GM18502 (cell line): ENCODE data around the gene IMMP2L.

ENCODE experiments used
- ATAC-seq: cut with Tn5 transposase; IDR thresholded peaks from one replicate; pipeline ENCODE4 v1.9.1; 2021; ENCODE audit warnings: mild to moderate bottlenecking; ENCODE audit not compliant: unreplicated experiment, poor library complexity

The IMMP2L gene

DNA sequence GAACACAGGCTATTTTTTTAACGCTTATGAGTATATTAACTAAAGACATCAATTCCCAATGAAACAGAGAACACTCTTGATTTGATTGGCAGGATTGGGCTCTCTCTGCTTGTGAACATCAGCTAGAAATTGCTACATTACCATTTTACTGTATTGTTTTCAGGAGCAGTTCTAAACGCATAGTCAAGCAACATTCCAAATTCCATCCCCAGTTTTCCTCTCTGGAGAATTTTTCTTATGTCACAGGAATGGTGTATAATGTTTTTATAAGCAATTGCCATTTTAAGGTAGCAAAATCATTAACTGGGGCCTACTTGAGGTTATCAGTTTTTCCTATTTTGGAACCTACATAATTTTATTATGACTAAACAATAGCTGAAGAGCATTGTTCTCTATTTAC lies 748.3 kb downstream of the IMMP2L start:
- ATAC-seq, result no peak

- ATAC-seq, result no peak
Observed at GRCh38 chr7:110809832-110810231, 752.5 kb downstream of the IMMP2L start.

DNA sequence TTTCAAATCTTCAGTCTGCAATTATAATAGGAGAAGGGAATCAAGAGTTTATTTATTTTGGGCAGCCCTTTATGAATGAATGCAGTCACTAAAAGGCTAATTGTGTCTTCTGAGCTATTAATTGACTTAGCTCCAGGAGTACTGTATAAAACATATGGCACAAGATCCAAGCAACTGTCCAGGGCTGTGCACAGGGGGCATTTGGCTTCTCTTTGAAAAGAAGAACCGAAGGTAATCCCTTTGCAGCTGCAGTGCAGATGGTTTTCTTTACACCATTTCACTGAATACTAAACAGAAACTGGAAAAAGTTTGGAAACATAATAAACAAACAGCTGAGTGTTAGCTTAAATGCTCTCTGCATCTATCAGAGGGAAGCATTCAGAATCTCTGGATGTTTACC lies 753.9 kb downstream of the IMMP2L start:
- ATAC-seq, result no peak

DNA sequence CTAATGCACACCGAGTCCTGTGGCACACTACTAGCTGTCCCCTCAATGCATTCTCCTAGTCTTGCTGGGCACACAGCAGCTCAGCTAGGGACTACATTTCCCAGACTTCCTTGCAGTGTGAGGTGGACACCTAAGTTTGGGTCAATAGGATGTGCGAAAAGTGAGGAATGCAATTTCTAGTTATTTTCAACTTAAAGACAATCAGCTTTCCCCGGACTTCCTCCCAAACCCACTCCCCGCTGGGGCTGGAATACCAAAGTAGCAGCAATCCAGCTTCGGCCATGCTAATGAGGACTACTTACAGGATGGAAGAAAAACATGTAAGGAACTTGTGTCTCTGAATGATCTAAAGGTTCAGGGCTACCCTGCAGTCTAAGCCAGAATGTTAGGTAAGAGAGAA lies 757.8 kb downstream of the IMMP2L start:
- no peak for ATAC-seq

- ATAC-seq, result no peak
Observed at GRCh38 chr7:110803602-110804143, 758.6 kb downstream of the IMMP2L start.

DNA sequence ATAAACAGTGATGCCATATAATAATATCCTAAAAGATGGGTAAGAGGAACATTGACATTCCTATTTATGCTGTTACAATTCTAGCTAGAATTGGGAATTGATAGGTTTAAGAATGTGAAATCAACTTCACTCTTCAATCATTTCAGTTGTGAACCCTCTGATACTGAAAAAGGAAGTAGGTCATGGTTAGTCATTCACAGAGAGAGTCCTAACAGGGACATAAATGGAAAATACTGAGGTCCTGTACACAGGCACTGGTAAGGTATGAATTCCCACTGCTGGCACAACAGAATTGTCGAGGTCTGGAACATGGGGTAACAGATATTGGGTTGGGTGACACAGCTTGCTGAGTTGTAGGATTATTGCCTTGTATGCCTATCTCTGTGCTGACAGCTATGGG lies 760.8 kb downstream of the IMMP2L start:
- ATAC-seq, result peak; percentile 67

GRCh38 chr7:110800984-110801383 lies 761.3 kb downstream of the IMMP2L start:
- ATAC-seq, result no peak

- ATAC-seq, result no peak
Observed at GRCh38 chr7:110797656-110798055, 764.6 kb downstream of the IMMP2L start.

DNA sequence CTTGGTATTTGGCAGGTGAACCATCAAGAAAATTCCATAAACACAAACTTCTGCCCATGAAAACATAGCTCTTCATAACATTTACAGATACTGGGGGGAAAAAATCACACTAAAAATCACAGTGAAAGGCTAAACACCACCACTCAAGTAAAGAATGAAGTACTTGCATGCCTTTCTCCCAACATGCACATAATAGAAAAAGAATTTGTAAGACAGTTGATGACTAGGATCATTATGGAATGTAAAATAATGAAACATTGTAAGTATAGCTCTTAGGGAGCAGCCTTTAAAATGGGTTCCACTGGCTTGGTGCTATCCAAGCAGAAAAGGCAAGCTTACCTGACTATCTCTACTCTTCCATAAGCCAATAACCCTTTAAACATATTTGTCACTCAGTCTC lies 771.3 kb downstream of the IMMP2L start:
- ATAC-seq, result no peak

- no peak for ATAC-seq
Observed at GRCh38 chr7:110786328-110786965, 775.8 kb downstream of the IMMP2L start.

DNA sequence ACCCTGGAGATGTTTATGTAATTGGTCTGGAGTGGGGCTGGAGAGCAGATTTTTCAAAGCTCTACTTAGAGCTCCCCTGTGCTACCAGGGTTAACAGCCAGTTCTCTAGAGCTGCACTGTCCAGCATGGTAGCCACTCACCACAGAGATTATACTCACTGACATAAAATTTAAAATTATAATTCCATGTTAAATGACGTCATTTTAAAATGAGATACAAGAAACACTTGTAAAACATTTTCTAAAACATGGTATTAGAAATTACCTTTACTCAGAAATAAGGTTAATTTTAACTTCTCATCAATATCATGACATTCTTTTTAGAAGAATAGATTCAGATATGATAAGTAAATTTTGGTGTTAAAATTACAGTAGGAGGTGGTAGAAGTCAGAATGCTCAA lies 777.5 kb downstream of the IMMP2L start:
- ATAC-seq, result no peak

DNA sequence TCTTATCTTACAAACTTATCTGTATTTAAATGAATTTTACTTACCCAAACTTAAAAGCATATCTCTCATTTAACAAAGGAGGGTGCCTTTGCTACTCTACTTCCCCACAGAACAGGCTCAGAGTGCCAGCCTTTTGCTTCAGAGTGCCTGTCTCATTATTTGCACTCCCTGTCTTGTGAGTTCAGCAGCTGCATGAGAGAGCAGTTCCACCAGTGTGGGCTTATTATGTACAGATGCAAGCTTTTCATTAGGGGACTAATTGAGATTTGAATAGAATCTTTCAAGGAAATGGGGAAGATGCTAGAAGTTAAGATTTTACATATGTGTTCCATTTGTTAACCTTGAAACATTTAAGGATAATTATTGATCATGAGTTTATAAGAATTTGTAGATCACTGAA lies 781.6 kb downstream of the IMMP2L start:
- ATAC-seq, result no peak

GRCh38 chr7:110779339-110779738 lies 783.0 kb downstream of the IMMP2L start:
- no peak for ATAC-seq

DNA sequence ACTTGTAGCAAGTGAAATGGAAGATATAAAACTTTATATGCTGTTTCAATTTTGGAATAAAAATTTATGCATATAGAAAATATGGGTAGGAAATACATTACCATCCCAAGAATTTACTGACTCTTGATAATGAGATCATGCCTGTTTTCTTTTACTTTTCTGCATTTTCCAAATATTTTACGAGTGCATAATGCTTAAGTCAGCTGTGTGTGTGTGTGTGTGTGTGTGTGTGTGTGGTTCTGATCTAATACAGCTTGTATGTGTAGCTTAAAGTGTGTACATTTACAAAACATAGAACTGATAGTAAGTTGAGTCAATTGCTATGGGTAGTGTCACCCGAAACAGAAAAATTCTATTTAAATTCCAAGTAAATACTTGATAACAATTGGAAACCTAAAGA lies 787.2 kb downstream of the IMMP2L start:
- ATAC-seq, result no peak

DNA sequence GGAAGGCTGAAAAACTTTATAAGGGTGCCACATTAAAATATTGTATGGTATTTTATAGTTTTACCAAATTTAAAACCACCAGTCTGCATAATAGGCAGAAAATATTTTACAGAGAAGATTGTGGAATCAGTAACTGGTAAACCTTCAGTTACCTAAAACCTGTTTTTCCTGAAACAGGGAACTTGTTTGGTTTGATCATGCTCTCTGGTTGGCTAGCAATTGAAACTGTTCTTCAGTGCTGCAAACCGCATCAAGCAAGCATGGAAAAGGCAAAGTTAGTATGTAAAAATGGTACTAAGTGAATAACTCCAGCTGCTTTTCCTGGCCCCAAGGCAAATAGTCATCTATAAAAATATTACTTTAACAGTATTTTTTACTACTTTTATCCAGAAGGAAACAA lies 788.2 kb downstream of the IMMP2L start:
- no peak for ATAC-seq

- ATAC-seq, result no peak
Observed at GRCh38 chr7:110772615-110773014, 789.7 kb downstream of the IMMP2L start.

- no peak for ATAC-seq
Observed at GRCh38 chr7:110771717-110772116, 790.6 kb downstream of the IMMP2L start.

GRCh38 chr7:110767550-110768110 lies 794.7 kb downstream of the IMMP2L start:
- ATAC-seq, result no peak

DNA sequence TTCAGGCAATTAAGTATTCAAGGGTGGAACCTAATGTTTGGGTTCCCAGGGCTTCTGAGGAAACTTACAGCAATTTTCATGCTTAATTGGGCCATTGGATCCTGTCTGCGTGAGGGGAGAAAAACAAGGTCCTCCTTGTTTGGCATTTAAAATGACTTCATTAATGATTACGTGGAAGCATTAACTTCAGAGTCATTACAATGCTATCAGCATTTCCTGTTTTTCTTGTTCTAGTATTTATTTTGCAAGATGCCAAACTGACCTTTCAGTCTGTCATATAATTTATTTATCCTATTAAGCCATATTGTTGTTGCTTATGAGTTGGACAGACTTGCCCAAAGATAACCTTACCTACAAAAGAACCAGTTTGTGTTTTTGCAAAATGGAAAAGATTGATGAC lies 795.4 kb downstream of the IMMP2L start:
- ATAC-seq, result no peak

DNA sequence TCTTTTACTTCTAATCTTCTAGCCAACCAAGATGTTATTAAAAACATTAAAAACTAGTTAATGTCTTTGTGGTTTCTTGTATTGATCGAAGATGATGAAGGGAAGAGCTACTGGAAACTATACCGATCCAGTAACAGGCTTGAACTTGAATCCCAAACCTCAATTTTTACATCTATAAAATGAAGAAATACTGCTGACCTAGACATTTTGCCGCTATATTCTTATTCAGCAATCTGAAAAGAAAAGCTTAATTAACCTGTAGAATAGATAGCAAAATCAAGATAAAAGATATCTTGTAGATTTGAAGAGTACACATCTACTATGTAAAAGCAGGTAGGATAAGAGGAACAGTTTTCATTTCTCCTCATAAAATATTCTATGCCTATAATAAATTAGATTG lies 797.4 kb downstream of the IMMP2L start:
- no peak for ATAC-seq

DNA sequence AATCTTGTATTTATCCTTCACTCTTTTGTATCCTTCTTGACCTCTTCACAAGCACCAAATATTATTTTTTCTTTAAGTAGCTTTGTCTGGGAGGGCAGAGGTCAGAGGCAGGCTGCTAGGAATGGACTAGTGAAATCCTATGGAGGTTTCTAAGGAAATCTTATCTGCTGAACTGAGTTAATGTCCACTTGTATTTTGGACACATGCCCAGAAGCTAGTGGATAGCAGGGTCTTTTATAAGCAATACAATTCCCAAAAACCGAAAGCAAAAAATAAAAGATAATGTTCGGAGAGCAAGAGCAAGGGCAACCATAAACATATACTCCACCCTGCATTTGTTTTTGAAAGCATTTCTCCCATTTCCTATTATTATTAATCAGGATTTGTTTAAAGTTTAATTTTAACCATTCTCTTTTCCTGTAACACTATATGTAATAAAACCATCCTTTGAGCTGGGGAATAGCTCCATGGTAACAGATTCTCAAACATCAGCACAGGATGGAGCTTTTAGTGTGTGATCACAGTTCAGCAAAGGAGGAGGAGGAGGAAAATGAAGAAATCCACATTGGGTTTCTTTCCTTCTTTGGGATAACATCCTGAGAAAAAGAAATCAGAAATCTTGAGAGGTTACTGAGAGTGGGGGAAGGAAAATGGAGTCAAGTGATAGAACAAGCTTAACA lies 799.6 kb downstream of the IMMP2L start:
- ATAC-seq, result no peak

- no peak for ATAC-seq
Observed at GRCh38 chr7:110760341-110760740, 802.0 kb downstream of the IMMP2L start.
